Measurements from ENCODE around the gene DGUOK.

DNA sequence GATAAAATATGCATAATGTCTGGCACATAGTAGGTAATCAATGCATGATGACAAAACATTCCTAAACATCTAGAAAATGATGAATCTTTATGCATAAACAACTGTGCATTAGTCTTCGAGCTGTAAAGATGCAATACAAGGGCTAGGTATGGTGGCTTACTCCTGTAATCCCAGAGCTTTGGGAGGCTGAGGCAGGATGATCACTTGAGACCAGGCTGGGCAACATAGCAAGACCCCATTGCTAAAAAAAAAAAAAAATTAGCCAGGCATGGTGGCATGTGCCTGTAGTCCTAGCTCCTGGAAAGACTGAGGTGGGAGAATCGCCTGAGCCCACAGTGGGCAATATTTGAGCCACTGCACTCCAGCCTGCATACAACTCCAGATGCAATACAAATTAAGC lies 63.3 kb downstream of the DGUOK start:
- TF ChIP-seq MXI1 (conservative IDR thresholded peaks at IDR 0.05; ENCODE audit: poor library complexity, severe bottlenecking) (no peak), POLR2AphosphoS5 (IDR thresholded peaks at IDR 0.05) (no peak)

All from neural cell (in vitro differentiated cells).